Medulla oblongata (tissue), 1 donor: ENCODE measurements around the gene FSIP1.

Experiments used
- DNase-seq: peaks from one replicate; pipeline ENCODE4 v3.0.0-alpha.2; 2015; ENCODE audit errors: extremely low spot score

Gene FSIP1

GRCh38 chr15:39582286-39582976, 200.2 kb downstream of the FSIP1 start:
- no peak for DNase-seq

- DNase-seq, result no peak
Measured at GRCh38 chr15:39581793-39582285, 200.8 kb downstream of the FSIP1 start.

DNA sequence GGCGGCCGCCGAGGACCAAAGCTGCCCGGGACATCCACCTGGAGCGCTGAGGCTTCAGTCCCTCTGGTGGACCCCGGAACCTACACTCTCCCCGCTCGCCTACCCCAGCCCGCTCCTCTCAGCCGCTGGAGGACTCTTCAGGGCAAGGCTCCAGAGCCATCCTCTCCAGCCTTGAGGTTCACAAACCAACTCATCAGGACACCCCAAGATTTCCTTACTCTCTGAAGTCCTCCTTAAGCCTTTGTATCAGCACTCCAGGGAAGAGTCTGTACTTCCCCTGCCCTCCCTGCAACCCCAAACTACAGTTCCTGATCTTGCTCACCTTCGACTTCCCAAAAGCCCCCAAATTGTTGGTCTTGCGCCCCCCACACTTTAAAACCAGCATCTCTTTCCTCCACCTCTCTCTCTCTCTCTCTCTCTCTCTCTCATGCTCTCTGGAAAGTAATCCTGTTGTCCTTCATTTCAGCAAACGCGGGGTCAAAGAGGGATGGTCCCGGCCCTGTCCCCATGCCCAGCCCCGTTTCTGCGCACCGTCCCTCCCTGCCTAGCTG, 201.3 kb downstream of the FSIP1 start:
- no peak for DNase-seq

DNA sequence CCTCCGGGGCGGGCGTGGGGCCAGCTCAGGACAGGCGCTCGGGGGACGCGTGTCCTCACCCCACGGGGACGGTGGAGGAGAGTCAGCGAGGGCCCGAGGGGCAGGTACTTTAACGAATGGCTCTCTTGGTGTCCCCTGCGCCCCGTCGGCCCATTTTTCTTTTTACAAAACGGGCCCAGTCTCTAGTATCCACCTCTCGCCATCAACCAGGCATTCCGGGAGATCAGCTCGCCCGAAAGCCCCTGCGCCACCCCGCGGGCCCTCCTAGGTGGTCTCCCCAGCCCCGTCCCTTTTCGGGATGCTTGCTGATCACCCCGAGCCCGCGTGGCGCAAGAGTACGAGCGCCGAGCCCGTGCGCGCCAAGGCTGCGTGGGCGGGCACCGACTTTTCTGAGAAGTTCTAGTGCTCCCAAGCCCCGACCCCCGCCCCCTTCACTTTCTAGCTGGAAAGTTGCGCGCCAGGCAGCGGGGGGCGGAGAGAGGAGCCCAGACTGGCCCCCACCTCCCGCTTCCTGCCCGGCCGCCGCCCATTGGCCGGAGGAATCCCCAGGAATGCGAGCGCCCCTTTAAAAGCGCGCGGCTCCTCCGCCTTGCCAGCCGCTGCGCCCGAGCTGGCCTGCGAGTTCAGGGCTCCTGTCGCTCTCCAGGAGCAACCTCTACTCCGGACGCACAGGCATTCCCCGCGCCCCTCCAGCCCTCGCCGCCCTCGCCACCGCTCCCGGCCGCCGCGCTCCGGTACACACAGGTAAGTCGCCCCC, 202.0 kb downstream of the FSIP1 start, which contains the start of gene THBS1:
THBS1 (plus strand) TSS at position 595 of the 757 bp plus-strand sequence. CDS start 779 bp downstream, outside the sequence.
- DNase-seq, result no peak

DNA sequence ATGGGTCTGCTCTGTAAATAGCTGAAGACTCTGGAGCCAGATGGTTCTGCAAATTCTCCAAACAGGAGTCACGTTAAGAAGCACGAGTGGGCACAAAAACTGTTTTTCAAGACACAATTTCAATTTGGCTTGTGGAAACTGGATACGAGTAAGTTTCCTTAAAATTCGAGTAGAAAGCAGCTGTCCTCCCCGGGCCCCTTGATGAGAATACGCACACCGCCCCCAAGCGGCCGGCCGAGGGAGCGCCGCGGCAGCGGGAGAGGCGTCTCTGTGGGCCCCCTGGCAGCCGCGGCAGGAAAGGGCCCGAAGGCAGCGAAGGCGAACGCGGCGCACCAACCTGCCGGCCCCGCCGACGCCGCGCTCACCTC, 202.5 kb downstream of the FSIP1 start:
- peak; percentile 82 for DNase-seq

DNA sequence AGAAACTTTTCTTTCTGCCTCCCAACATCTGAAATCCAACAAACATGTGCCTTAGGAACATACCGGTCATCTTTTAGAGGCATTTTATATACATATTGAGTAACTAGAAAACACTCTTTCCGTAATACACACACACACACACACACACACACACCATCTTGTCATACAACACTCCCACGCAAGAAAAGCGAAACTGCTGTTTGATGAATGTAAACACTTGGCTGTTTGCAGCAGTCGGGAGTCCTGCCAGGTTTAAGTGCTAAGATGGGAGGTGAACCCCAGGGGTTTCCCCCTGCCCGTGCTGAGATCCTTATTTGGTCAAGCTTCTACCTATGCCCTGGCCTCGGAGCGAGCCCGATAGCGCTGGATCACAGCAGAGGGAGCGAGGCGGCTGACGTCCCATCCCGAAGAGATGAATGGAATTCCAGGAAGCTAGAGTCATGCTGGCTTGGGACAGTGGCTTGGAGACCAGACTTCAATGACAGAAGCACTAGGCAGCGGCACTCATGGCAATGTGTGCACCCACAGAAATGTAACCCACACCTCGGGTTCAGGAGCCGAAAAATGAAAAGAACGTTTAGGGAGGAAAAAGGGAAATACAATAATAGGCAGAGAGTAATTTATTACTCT, 203.0 kb downstream of the FSIP1 start:
- DNase-seq, result peak; percentile 45

GRCh38 chr15:39578851-39579486, 203.7 kb downstream of the FSIP1 start:
- no peak for DNase-seq

DNA sequence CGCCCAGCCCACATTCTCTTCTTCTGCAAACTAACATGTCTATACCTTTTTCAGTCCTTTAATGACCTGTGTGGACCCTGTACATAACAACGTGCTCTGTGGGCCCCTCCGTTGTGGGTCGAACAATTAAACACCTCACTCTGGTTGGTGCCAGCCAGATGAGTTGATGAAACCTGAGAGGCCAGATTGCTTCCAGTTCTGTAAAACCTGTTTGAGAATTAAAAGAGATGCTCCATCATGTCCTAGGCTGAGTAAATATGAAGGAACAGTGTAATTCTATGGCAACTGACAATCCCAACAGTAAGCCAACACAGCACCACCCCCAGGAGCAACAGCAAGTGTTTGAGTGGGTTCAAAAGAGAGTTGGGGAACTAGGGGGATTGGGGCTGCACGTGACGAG, 207.5 kb downstream of the FSIP1 start:
- DNase-seq, result no peak

GRCh38 chr15:39574427-39574826, 208.2 kb downstream of the FSIP1 start:
- no peak for DNase-seq

- DNase-seq, result no peak
Measured at GRCh38 chr15:39573844-39574243, 208.8 kb downstream of the FSIP1 start.

DNA sequence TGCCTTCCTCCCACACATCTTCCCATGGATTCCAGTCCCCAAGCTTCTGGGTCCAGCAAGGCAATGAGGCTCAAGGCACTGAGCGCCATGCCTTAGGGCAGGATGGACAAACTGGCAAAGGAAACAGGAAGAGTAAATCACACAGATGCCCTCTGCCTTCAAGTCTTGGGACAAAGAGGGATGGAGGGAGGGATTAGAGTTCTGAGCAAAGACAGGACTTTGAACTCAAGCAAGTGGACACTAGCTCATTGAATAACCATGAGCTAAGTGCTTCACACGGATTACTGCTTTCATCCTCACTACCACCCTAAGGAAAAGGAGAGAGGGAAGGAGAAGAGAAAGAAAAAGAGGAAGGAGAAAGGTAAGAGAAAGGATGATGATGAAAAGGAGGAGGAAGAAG, 209.4 kb downstream of the FSIP1 start:
- DNase-seq, result no peak

DNA sequence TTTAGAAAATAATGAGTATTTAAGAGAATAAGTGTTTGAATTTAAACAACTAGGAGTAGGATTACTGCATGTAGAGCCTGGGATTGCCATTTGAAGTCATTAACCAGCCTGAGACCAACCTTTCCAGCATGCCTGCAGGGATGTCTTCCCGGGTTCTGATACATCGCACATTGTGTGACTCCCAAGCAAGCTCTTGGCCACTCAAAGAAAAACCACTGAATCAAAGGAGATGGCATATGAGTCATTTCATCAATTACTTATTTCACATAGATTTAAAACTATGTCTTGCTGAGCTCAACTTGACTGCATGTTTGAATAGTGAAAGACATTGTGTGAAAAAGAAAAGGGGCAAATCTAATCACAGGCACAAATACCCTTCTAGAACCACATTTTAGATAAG, 216.8 kb downstream of the FSIP1 start:
- DNase-seq, result no peak

GRCh38 chr15:39564972-39565665, 217.5 kb downstream of the FSIP1 start:
- no peak for DNase-seq

DNA sequence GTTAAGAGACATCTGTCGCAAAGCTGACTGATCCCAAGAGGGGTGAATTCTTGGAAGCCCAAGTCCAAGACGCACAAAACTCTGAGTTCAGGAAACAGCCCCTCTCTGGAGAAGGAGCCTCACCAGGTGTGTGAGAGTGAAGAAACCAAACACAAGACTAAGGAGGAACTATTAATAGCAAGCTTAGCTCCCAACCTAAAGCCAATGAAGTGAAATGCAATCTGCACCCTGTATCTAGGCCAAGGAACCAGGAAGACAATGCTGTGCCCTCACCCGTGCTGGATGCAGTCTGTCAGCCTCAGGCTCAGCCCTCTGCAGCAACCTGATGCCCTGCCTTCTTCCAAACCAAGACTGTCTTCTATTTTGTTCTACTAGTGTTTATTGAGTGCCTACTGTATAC, 224.2 kb downstream of the FSIP1 start:
- no peak for DNase-seq

GRCh38 chr15:39556461-39556860, 226.2 kb downstream of the FSIP1 start:
- DNase-seq, result no peak

GRCh38 chr15:39555885-39556284, 226.8 kb downstream of the FSIP1 start:
- no peak for DNase-seq

- no peak for DNase-seq
Measured at GRCh38 chr15:39554746-39555387, 227.8 kb downstream of the FSIP1 start.

GRCh38 chr15:39553947-39554693, 228.5 kb downstream of the FSIP1 start:
- DNase-seq, result no peak

DNA sequence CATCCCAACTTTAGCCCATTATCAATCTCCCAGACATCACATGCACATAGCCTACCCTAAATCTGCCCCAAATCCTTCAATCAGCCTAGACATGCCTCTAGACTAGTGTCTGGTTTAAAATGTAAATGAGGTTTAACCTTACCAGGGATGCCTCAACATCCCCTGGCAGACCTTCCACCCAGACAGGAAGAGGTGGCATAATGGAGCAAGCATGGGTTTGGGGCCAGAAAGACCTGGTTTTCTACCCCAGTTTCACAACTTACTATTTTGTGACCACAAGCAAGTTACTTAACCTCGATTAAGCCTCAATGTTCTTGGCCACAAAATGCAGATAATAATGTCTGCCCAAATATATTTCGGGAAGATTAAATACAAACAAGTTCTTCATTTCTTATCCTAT, 230.1 kb downstream of the FSIP1 start:
- DNase-seq, result no peak

GRCh38 chr15:39551476-39551875, 231.2 kb downstream of the FSIP1 start:
- no peak for DNase-seq
